Measurements from ENCODE around the gene CX3CR1.

GRCh38 chr3:39222939-39223338 lies 56.9 kb downstream of the CX3CR1 start:
- TF ChIP-seq, protein P1, sequence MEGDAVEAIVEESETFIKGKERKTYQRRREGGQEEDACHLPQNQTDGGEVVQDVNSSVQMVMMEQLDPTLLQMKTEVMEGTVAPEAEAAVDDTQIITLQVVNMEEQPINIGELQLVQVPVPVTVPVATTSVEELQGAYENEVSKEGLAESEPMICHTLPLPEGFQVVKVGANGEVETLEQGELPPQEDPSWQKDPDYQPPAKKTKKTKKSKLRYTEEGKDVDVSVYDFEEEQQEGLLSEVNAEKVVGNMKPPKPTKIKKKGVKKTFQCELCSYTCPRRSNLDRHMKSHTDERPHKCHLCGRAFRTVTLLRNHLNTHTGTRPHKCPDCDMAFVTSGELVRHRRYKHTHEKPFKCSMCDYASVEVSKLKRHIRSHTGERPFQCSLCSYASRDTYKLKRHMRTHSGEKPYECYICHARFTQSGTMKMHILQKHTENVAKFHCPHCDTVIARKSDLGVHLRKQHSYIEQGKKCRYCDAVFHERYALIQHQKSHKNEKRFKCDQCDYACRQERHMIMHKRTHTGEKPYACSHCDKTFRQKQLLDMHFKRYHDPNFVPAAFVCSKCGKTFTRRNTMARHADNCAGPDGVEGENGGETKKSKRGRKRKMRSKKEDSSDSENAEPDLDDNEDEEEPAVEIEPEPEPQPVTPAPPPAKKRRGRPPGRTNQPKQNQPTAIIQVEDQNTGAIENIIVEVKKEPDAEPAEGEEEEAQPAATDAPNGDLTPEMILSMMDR (IDR thresholded peaks at IDR 0.05; ENCODE audit: insufficient read depth, low read length, poor library complexity, severe bottlenecking) = no peak
- TF ChIP-seq EZH2phosphoT487 (conservative IDR thresholded peaks at IDR 0.05; ENCODE audit: low read length) = no peak

Data from SU-DHL-6 (cell line).